C1 segment of cervical spinal cord (tissue), 14 donors: ENCODE results near the gene QPCT.
"Not testable (repeated sequence)": the region's sequence is repeated elsewhere in the genome, so short reads cannot be mapped to it uniquely, and the experiment has no call there.

Source experiments
- DNase-seq, 14 donors: peaks; one replicate each; lab custom pipeline; 2025; lab: John Stamatoyannopoulos, UW

Gene QPCT

DNA sequence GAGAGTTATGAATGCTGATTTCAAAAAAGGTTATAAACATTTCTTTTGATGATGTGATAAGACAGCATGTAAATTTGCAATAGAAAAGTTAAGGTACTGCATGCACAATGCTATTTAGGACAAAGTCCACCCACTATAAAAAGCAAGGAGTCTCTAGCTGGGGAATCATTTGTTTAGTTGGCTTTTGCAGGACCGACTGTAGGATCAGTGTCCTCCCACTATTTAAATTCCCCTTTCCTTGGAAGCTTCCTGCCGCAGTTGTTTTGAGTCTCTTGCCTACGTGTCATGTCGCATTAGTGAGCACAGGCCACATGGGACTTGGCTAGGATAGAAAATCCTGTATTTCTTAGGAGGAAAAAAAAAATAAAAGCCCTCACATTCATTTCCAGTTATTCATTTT lies 13.1 kb downstream of the QPCT start:
- DNase-seq, result no peak

DNA sequence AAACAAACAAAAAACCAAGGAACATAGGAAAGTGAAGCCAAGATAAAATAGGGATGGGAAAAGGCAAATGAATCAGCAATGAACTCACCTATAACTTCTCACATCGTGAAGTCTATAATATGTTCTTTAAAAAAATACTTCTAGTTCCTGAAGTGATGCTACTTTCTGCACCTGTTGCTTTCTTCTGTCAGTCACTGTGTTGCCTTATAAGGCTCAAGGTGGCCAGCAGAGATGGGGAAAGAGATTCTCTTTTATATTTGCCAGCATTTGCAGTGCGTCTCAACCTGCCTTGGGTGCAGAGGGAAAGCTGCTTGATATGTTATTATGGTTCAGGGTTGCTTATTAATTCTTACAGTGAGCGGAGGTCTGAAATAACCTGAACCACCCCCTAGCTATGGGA lies 14.0 kb downstream of the QPCT start:
- DNase-seq, result no peak

DNA sequence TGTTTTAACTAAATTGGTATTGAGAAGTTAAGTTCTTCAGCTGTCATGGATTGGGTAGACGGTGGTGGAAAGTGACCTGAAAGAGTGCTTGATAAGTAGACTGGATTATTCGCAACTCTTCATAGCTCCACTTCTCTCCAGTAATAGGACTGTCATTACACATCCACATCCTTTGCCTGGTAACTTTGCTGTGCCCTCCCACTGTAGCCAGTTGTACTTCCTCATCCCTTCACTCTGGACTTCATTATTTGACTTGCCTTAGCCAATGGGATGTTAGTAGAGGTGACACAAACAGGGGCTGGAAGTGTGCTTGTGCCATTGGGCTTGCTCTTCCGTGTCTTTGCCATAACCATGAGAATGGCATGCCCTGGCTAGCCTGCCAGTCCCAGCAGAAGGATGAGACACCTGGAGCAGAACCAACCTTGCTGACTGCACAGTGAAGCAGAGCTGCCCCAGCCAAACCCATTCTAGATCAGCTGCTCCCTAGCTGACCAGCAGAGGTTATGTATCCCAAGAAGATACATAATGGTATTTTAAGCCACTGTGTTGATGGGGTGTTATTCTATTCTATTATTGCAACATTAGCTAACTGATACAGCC lies 16.9 kb downstream of the QPCT start:
- no peak for DNase-seq

DNA sequence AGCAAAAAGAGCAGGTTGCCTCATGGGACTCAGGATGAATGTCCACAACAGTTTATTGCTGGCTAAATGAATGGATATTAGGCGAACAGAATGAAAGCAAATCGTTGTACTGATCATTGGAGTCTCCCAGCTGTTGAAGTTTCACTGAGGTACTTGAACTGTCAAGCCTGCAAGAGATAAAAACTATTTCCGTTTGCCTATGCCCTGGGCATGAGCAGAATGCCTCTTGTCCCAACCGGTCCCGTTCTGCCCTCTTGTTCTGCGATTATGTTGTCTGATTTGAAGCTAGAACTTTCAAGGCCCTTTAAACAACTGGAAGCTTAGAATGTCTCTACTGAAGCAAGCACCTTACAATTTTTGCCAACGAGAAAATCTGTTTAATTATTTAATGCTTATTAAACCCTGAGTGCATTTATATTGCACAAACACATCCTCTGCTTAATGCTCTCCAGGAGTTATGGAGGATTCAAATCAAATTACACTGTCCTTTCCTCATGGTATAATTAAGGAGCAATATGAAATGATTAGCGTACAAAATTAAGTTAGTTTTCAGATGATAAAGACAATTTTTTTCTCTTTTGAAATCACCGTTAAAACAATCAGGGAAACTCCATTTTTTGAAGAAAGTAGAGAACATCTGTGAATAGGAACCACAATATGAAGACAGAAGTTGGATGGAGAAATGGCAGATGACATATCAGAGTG lies 17.7 kb downstream of the QPCT start:
- DNase-seq, result no peak

DNA sequence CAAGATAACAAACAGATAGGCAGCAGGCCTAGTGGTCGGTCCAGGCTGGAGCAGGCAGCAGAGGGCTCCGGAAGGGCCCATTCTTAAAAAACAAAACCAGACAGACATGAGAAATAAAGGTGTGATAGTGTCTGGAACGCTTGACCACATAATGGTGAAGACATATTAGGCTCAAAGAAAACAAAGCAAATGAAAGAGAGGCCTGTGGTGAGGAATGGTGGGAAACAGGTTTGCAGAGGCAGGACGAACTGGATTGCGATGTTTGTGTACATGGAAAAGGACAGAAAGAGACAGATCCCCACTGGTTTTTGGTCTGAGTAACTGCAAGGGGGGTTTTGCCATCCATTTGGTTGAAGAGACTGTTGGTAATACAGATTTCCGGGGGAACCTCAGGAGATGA lies 19.9 kb downstream of the QPCT start:
- DNase-seq, result no peak

DNA sequence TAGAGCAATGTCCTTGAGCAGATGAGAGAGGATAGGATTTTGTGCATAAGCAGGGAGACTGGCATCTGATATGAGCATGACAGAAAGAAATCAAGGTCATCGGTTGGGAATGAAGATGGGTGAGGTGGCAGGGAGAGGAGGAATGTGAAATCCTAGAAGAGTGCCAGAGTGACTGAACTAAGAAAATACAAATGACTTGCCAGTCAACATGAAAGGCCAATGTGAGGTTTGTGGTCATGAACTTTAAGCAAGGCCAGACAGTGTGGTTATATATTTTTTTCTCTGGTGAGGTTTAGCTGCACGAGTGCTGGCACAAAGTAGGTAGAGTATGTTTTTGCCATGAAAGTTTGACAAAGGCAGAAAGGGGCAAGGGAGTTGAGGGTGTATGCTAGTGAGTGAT lies 21.2 kb downstream of the QPCT start:
- no peak for DNase-seq

DNA sequence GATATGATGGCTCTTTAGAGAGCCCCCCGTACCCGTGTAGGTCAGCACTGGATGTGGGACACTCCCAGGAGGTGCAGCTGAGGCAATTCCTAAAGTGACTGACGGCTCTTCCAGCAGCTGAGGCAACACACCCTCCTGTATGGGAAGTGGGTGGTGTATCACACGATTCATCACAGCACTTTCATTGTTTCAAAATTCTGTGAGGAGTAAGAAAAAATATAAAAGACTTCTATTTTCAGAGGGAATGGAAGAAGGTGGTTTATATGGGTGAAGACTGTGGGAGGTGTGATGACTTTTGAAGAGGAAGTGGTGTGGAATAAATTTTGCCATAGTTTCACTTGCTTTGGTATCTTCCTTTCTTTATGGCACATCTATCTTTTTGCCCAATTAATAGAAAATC lies 22.3 kb downstream of the QPCT start:
- DNase-seq, result no peak

DNA sequence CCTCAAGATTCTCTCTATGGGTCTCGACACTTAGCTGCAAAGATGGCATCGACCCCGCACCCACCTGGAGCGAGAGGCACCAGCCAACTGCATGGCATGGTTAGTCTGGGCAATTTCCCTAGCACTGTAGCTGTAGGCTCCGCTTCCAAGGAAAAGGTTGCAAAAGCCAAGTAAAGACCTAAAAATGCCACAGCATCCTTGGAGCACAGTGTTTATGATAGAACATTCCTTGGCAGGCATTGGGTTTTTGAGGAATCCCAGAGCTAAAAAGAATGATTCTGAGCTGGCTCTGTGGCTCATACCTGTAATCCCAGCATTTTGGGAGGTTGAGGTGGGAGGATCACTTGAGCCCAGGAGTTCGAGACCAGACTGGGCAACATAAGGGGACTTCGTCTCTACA lies 22.9 kb downstream of the QPCT start:
- DNase-seq, result no peak

DNA sequence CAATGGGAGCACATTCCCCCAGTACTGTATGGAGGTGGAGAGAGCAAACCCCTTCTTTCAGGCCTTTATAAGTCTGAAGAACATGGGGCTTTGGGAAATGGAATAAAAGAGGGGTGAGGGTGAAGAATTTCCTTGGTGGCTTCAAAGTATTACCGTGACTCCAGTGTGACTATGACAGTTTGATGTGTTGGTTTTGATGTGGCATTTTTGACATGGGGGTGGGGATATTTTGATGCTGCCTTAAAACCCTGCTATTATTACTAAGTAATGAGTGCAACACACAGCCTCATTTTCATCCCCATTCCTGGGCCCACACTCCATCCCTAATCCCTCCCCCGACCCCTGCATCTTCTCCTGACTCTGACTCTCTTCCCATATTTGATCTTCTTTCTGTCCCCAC lies 23.6 kb downstream of the QPCT start:
- no peak for DNase-seq

DNA sequence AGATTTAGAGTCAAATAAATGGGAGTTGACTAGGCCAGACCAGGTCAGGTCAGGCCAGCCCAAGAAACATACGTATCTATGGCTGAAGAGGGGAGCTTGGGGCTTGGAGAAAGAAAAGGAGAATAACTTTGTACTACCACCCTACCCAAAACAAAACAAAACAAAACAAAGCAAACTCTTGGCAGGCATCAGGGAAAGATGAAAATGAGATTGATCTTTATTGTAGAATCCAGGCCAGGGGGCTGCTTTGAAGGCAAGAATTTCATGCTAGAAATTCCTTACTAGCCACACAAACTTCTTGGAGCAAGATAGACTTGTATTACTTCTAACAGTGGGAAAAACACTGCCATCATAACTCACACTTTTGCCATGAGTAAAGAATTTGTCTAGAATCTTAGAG lies 26.2 kb downstream of the QPCT start:
- no peak for DNase-seq

DNA sequence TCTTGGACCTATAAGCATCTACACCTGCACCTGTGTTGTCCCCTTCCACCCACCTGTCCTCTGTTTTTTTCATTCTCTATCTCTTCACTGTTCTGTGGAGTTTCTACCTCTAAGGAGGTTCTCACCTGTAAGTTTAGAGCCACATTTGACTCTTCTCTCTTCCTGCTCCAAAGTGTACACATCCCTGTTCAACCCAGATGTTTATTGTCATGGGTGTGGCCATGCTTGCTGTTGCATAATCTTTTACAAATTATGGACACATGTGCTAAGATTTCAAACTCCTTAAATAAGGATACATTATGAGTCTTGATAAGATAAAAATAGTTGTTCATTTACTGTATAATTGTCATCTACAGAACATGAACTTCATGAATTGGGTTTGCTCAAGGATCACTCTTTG lies 27.6 kb downstream of the QPCT start:
- DNase-seq, result no peak

DNA sequence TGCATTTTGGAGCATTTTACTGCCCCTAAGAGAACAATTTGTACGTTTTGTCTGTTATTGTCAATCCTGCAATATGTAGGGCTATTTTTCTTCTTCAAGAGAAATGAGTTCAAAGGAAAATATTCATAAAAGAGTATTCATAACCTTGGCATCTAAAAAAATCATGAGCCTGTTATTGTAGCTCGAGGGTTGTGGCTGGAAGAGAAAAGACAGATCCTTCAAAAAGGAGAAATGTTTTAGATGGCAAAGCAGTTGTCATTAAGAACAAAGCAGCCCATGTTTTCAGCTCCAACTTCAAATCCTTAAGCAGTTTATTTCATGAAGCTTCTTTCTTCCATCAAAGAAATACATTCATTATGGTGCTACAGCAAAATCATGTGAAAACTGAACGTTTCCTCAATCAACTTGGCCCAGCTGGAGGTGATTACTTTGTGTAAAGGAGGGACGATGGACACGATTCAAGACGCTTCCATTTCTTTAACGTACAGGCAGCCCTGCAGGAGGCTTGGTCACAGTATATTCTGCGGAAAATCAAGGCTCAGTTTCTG lies 31.4 kb downstream of the QPCT start:
- DNase-seq, result no peak

DNA sequence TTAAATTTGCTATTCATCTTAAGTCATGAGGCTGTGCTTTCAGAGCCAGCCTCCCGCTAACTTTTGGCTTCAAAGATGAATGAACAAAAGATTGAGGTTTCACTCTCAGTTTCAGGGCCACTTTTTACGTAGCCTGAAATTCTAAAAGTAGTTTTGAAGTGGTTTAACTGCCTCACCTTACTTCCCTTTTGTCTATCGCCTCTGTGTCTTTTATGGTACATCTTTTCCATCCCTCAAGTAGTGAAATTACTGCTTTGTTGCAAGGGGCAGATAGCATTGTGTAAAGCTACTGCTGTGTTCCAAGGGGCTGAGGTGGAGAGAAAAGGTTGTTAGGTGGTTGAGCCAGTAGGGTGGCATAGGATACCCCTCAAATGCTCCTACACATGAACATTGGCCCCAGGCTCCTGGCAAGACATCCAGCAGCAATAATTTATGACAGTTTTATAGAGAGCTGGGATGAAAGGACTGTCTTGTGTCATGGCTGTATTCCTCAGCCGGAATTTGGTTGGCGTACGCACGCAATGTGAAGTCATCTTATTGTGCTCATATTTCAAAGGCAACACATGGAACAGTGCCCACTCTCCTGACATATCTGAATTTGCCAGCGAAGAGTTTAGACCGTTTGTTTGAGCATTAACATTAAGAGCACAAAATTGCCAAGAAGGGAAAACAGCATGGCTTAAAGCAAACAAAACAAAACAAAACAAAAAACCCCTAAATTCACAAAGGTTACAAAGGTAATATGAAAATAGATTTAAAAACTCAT lies 32.2 kb downstream of the QPCT start:
- no peak for DNase-seq

DNA sequence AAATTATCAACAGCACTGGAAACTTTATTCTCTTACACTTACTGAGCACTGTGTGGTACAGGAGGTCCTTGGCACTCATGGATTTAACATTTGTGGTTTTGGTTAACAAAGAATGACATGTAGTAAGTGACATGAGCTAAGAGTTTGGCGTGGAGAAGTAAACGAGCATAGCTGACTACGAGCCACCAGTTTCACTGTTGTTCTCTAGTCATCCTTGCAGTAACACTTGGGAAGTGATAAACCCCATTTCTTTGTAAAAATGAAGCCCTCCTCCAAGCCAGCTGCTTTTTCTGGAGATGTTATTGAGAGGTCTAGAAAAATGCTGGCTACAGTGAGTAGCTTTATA lies 32.7 kb downstream of the QPCT start:
- DNase-seq, result no peak

DNA sequence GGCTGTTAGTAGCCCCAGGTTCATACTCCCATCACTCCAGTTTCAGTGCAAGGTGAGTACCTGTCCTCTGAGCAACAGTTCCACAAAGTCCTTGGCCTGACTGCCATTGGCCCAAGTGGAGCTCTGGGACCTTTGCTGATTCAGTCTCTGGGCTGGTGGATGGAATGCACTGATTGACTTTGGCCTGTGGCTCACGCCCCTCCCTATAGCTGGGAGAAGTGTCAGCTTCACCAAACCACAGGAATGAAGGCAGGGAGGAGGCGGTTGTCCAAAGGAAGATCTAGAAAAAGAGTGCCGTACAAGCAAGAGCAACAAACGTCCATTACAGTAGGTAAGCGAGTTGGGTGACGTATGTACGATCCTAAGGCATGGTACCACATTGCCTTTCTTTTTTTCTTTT lies 34.0 kb downstream of the QPCT start:
- no peak for DNase-seq

DNA sequence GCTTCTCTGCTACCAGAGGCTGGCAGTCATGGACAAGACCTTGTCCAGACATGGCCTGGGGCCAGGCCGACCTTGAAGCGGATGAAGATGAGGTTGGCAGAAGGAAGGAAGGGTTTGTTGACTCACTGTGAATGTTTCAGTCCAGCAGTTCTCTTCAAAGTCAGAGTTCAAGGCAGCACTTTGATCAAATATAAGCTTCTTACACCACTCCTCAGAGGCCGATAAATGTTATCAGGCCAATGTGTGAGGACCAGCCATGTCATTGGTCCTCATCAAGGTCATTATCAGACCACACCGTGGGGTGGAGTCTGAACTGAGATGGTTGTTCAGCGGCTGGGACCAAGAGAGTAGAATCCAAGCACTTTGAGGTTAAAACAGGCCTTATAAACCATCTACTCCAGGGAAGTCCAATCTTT lies 35.5 kb downstream of the QPCT start:
- DNase-seq, result no peak

DNA sequence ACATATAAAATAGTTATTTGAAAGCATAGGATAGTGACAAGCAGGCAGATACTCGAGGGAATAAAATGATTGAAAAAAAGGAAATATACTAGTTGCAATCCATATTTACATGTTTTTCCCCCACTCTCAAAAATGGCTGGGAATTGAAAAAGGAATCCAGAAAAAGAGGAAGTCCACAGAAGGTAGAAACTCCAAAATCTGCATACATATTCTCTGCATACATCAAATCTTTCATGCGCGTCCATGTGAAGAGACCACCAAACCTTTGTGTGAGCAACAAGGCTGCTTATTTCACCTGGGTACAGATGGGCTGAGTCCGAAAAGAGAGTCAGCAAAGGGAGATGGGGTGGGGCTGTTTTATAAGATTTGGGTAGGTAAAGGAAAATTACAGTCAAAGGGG lies 36.4 kb downstream of the QPCT start:
- DNase-seq, result not testable (repeated sequence)

DNA sequence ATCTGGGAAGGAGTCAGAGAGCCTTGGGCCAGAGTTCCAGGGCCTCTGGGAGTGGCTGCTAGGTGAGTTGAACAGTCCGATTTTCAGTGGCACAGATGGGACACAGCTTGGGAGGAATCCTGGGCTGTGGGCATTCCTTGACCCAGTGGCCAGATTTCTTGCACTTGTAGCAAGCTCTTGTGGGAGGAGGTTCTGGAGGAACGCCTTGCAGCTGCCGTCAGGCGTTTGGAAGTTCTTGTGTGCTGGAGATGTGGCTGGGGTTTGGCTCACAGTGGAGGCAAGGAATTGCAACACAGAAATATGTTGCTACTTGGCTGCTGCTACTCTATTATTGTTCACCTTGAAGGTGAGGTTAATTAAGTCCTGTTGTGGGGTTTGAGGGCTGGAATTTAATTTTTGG lies 39.8 kb downstream of the QPCT start:
- not testable (repeated sequence) for DNase-seq

DNA sequence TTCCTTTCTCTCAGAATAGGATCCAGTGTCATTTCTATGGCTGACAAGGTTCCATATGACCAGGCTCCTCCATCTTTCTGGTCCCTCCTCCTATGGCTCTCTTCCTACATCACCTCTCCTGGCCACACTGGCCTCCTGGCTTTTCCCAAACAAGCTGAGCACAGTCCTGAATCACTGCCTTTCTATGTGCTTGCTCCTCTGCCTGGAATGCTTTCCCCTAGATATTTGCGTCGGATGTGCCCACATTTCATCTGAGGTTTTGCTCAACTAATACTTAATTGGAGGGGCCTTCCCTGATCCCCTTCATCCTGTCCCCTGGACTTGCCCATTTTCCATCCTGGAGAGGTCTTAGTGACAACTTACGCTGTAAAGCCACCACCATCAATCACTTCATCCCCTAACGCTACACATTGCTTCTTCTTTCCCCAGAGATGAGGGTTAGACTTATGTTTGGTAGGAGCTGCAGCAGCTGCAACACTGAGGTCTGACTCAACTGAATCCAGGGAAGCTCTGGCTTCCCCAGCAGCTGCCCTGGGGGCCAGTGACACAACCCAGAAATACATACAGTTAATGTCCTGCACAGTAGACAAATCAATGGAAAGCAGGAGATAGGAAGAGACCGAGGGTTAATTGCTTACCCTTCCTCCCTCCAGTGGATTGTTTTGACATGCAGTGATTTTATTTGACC lies 42.9 kb downstream of the QPCT start:
- DNase-seq, result no peak

DNA sequence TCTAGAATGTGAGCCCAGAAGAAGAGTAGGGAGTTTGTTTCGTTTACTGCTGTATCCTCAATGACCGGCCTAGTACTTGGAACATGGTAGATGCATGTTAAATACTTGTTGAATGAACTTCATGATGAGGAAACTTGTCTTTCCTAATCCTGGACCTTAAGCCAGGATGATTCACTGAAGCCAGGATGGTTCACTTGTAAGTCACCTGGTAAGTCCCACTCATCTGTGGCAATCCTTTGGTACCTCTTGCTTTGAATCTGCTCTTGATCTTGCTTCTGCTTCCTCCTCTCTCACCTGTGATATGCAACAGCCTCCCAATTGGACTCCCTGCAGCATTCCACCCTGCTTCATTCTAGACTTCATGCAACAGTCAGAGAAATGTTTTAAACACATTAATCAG lies 43.6 kb downstream of the QPCT start:
- no peak for DNase-seq

DNA sequence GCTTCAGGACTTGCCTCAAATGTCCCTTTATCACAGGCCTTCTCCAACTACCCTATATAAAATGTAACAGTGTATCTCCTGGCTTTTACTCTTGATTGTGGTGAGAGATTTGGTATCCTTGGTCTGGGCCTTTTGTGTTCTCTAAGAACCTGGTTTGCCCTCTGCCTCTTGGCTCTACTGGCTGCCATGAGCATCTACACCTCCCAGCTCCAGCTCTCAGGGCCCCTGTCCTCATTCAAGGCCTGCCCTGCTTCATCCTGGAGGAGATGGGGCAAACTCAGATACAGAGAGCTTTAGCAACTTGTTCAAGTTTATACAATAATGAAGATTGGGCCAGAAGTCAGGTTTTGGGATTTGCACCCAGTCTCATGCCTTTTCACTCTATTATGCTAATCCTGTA lies 45.0 kb downstream of the QPCT start:
- DNase-seq, result no peak
